Transverse colon (tissue), 4 donors: ENCODE results near the gene MAST4.

Source experiments
- CTCF ChIP-seq, 5 experiments: fragments of 200-600 bp in 3 of 5; fragments of 450-650 bp in 2 of 5; sonication (generic) in 3 of 5; IDR thresholded peaks; 1 replicate in 2 of 5; 2 replicates in 3 of 5; pipeline ENCODE4 v1.5.1; 2016 to 2017; ENCODE audit warnings: antibody characterized with exemption in 5 of 5, inconsistent platforms in 3 of 5, mild to moderate bottlenecking in 2 of 5, moderate library complexity in 1 of 5
- POLR2A ChIP-seq: fragments of 450-650 bp; IDR thresholded peaks from one replicate; pipeline ENCODE4 v1.6.1; 2016; ENCODE audit warnings: antibody characterized with exemption, mild to moderate bottlenecking, moderate library complexity
- POLR2AphosphoS5 ChIP-seq, 3 donors: sonication (generic); formaldehyde crosslinking; IDR thresholded peaks; one replicate each; pipeline ENCODE4 v1.6.1; 2016; ENCODE audit warnings: antibody characterized with exemption in 3 of 3

GRCh38 chr5:66769030-66769733 is 173.0 kb downstream of the MAST4 start:
- no peak for TF ChIP-seq CTCF (IDR thresholded peaks at IDR 0.05)
- TF ChIP-seq POLR2AphosphoS5 (IDR thresholded peaks at IDR 0.05): no peak
- no peak for TF ChIP-seq POLR2A
